WTC11 (cell line): ENCODE data around the gene CARMIL1. TPM values are rescaled to one million over a fixed set of nuclear protein-coding genes. Genes with fewer than 3 reads are reported as not detected.

Experiments
- ATAC-seq: fragments of 200-7000 bp; cut with Tn5 transposase; 2 replicates; pipeline ENCODE4 v1.10.0; 2021; ENCODE audit warnings: mild to moderate bottlenecking, moderate library complexity
- CTCF ChIA-PET: fragments of 300-600 bp; sonication (Branson Sonifier 250); formaldehyde crosslinking; loops from one replicate; lab custom pipeline; 2021; ENCODE audit warnings: antibody characterized with exemption; lab: Charles Lee
- POLR2A ChIA-PET: fragments of 350-600 bp; sonication (Branson Sonifier 250); formaldehyde crosslinking; loops from one replicate; lab custom pipeline; 2021; ENCODE audit warnings: antibody characterized with exemption; lab: Charles Lee
- DNase-seq: peaks from one replicate; pipeline ENCODE4 v3.0.0; 2021; ENCODE audit warnings: low spot score
- H3K27ac Mint-ChIP-seq: 2 replicates; pipeline ENCODE4 v1.8.0; 2021; ENCODE audit warnings: mixed read lengths
- H3K27me3 Mint-ChIP-seq: 2 replicates; pipeline ENCODE4 v1.8.0; 2021; ENCODE audit warnings: low read depth, mild to moderate bottlenecking, moderate library complexity, mixed read lengths
- H3K36me3 Mint-ChIP-seq: 2 replicates; pipeline ENCODE4 v1.8.0; 2021; ENCODE audit warnings: mixed read lengths
- H3K4me1 Mint-ChIP-seq: 2 replicates; pipeline ENCODE4 v1.8.0; 2022; ENCODE audit warnings: mixed read lengths
- H3K4me3 Mint-ChIP-seq: 2 replicates; pipeline ENCODE4 v1.8.0; 2021; ENCODE audit warnings: mild to moderate bottlenecking, moderate library complexity, mixed read lengths
- H3K9me3 Mint-ChIP-seq: 2 replicates; pipeline ENCODE4 v1.8.0; 2021; ENCODE audit warnings: mixed read lengths
- ELF4 ChIP-seq: sonication (generic); formaldehyde crosslinking; IDR thresholded peaks from 2 replicates; pipeline ENCODE4 v1.8.1; 2022; ENCODE audit warnings: low read depth, mild to moderate bottlenecking, moderate library complexity, missing genetic modification reagents
- EMX1 ChIP-seq: fragments of 250-450 bp; sonication (Bioruptor Pico); IDR thresholded peaks from 2 replicates; pipeline ENCODE4 v1.8.0; 2021; ENCODE audit warnings: mild to moderate bottlenecking
- ESRRA ChIP-seq: sonication (generic); formaldehyde crosslinking; IDR thresholded peaks from 2 replicates; pipeline ENCODE4 v1.8.1; 2022; ENCODE audit warnings: mild to moderate bottlenecking, missing genetic modification reagents, borderline replicate concordance
- ETV6 ChIP-seq: sonication (generic); formaldehyde crosslinking; IDR thresholded peaks from 2 replicates; pipeline ENCODE4 v1.8.1; 2022; ENCODE audit warnings: mild to moderate bottlenecking, missing genetic modification reagents
- JAZF1 ChIP-seq: fragments of 250-450 bp; sonication (Bioruptor Pico); IDR thresholded peaks from 2 replicates; pipeline ENCODE4 v1.9.0; 2021; ENCODE audit warnings: moderate library complexity, mild to moderate bottlenecking, inconsistent platforms
- JUN ChIP-seq: sonication (generic); formaldehyde crosslinking; IDR thresholded peaks from 2 replicates; pipeline ENCODE4 v1.8.0; 2023; ENCODE audit warnings: mild to moderate bottlenecking, missing genetic modification reagents
- RORB ChIP-seq: fragments of 250-450 bp; sonication (Bioruptor Pico); IDR thresholded peaks from 2 replicates; pipeline ENCODE4 v1.9.0; 2021; ENCODE audit warnings: mild to moderate bottlenecking
- TCF7 ChIP-seq: sonication (generic); formaldehyde crosslinking; IDR thresholded peaks from 2 replicates; pipeline ENCODE4 v1.8.0; 2022; ENCODE audit warnings: mild to moderate bottlenecking, low read depth, missing genetic modification reagents, moderate library complexity
- ZNF121 ChIP-seq: sonication (generic); formaldehyde crosslinking; IDR thresholded peaks from 2 replicates; pipeline ENCODE4 v1.8.0; 2023; ENCODE audit warnings: missing genetic modification reagents
- ZNF219 ChIP-seq: sonication (generic); formaldehyde crosslinking; IDR thresholded peaks from 2 replicates; pipeline ENCODE4 v1.8.0; 2023; ENCODE audit warnings: missing genetic modification reagents, mild to moderate bottlenecking, borderline replicate concordance
- ZNF263 ChIP-seq: sonication (generic); formaldehyde crosslinking; IDR thresholded peaks from 2 replicates; pipeline ENCODE4 v1.8.1; 2022; ENCODE audit warnings: low read depth, mild to moderate bottlenecking, moderate library complexity, missing genetic modification reagents
- ZNF423 ChIP-seq: fragments of 250-450 bp; sonication (Bioruptor Pico); IDR thresholded peaks from 2 replicates; pipeline ENCODE4 v2.1.2; 2022; ENCODE audit warnings: mild to moderate bottlenecking, moderate library complexity
- total RNA-seq: library from RNA; stranded (reverse); gene quantifications from 3 replicates; pipeline ENCODE4 v1.2.3, GENCODE V29; 2021
- TF ChIP-seq, protein P1 (sequence below): sonication (generic); formaldehyde crosslinking; IDR thresholded peaks from 2 replicates; pipeline ENCODE4 v1.8.0; 2022; ENCODE audit warnings: mild to moderate bottlenecking, missing genetic modification reagents
- TF ChIP-seq, protein P2 (sequence below): fragments of 250-450 bp; sonication (Bioruptor Pico); IDR thresholded peaks from 2 replicates; pipeline ENCODE4 v1.9.0; 2021; ENCODE audit warnings: mild to moderate bottlenecking, borderline replicate concordance
- TF ChIP-seq, protein P3 (sequence below): sonication (generic); formaldehyde crosslinking; IDR thresholded peaks from 2 replicates; pipeline ENCODE4 v1.8.0; 2023; ENCODE audit warnings: mild to moderate bottlenecking, missing genetic modification reagents
- TF ChIP-seq, protein P4 (sequence below): sonication (generic); formaldehyde crosslinking; IDR thresholded peaks from 2 replicates; pipeline ENCODE4 v1.8.1; 2023; ENCODE audit warnings: mild to moderate bottlenecking, missing genetic modification reagents, moderate library complexity
- TF ChIP-seq, protein P5 (sequence below): sonication (generic); formaldehyde crosslinking; IDR thresholded peaks from 2 replicates; pipeline ENCODE4 v1.8.1; 2022; ENCODE audit warnings: mild to moderate bottlenecking, moderate library complexity, missing genetic modification reagents
- TF ChIP-seq, protein P6 (sequence below): sonication (generic); formaldehyde crosslinking; IDR thresholded peaks from 2 replicates; pipeline ENCODE4 v1.8.1; 2022; ENCODE audit warnings: low read depth, mild to moderate bottlenecking, moderate library complexity, missing genetic modification reagents, borderline replicate concordance

The CARMIL1 gene
- total RNA-seq, 1 experiment from 2014 or later = 36.2 TPM

DNA sequence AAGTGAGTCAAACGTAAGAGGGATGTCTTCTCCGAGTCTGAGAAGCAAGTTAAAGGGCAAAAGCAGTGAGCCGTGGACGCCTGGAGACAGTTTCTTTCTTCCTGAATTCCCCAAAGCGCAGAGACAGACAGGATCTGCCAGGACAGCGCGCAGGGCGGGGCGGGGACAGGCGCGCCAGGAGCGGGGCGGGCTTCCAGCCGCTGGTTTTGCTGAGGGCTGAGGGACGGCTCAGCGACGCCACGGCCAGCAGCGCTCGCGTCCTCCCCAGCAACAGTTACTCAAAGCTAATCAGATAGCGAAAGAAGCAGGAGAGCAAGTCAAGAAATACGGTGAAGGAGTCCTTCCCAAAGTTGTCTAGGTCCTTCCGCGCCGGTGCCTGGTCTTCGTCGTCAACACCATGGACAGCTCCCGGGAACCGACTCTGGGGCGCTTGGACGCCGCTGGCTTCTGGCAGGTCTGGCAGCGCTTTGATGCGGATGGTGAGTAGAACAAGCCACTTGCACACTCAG is 372.9 kb downstream of the CARMIL1 start, which contains the start of gene SCGN (continued):
- TF ChIP-seq ZNF263 = no peak

DNA sequence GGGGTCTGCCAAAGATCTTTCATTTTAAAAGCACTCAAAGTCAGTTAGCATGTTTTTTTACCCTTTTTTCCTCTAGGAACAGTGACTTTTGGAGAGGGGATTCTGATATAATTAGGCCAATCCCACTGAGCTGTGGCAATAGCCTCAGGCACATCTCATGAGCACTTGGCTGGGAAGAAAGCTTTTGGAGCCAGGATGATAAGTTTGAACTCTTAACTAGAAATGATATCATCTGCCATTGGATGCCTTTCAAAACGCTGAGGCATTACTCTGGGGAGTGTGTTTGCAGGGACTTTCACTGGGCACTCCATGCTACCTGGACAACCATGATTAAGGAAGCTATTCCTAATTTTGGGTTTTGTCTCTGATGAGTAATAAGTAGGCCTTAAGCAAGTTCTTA is 376.5 kb downstream of the CARMIL1 start:
- Mint-ChIP-seq H3K9me3 (no peaks in the 10 kb centered on the region), H3K4me3 (no peak overlapping the region), H3K27me3 (peaks cover 38% of the 10 kb centered on the region), H3K36me3 (no peaks in the 10 kb centered on the region), H3K4me1 (peaks cover 6% of the 10 kb centered on the region), H3K27ac (no peak overlapping the region)
- ChIA-PET CTCF (no interaction called here), POLR2A (no interaction called here)
- TF ChIP-seq ZNF219 (no peak), ETV6 (CRISPR knock-in tag) (no peak), ZNF423 (CRISPR knock-in tag) (no peak), JUN (no peak), ELF4 (no peak), ESRRA (CRISPR knock-in tag) (no peak), RORB (CRISPR knock-in tag) (no peak), ZNF121 (CRISPR knock-in tag) (no peak), TCF7 (CRISPR knock-in tag) (no peak), EMX1 (CRISPR knock-in tag) (no peak), JAZF1 (CRISPR knock-in tag) (no peak)
- TF ChIP-seq, protein P1, sequence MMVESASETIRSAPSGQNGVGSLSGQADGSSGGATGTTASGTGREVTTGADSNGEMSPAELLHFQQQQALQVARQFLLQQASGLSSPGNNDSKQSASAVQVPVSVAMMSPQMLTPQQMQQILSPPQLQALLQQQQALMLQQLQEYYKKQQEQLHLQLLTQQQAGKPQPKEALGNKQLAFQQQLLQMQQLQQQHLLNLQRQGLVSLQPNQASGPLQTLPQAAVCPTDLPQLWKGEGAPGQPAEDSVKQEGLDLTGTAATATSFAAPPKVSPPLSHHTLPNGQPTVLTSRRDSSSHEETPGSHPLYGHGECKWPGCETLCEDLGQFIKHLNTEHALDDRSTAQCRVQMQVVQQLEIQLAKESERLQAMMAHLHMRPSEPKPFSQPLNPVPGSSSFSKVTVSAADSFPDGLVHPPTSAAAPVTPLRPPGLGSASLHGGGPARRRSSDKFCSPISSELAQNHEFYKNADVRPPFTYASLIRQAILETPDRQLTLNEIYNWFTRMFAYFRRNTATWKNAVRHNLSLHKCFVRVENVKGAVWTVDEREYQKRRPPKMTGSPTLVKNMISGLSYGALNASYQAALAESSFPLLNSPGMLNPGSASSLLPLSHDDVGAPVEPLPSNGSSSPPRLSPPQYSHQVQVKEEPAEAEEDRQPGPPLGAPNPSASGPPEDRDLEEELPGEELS (CRISPR knock-in tag) = no peak
- TF ChIP-seq, protein P2, sequence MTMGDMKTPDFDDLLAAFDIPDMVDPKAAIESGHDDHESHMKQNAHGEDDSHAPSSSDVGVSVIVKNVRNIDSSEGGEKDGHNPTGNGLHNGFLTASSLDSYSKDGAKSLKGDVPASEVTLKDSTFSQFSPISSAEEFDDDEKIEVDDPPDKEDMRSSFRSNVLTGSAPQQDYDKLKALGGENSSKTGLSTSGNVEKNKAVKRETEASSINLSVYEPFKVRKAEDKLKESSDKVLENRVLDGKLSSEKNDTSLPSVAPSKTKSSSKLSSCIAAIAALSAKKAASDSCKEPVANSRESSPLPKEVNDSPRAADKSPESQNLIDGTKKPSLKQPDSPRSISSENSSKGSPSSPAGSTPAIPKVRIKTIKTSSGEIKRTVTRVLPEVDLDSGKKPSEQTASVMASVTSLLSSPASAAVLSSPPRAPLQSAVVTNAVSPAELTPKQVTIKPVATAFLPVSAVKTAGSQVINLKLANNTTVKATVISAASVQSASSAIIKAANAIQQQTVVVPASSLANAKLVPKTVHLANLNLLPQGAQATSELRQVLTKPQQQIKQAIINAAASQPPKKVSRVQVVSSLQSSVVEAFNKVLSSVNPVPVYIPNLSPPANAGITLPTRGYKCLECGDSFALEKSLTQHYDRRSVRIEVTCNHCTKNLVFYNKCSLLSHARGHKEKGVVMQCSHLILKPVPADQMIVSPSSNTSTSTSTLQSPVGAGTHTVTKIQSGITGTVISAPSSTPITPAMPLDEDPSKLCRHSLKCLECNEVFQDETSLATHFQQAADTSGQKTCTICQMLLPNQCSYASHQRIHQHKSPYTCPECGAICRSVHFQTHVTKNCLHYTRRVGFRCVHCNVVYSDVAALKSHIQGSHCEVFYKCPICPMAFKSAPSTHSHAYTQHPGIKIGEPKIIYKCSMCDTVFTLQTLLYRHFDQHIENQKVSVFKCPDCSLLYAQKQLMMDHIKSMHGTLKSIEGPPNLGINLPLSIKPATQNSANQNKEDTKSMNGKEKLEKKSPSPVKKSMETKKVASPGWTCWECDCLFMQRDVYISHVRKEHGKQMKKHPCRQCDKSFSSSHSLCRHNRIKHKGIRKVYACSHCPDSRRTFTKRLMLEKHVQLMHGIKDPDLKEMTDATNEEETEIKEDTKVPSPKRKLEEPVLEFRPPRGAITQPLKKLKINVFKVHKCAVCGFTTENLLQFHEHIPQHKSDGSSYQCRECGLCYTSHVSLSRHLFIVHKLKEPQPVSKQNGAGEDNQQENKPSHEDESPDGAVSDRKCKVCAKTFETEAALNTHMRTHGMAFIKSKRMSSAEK (CRISPR knock-in tag) = no peak
- TF ChIP-seq, protein P3, sequence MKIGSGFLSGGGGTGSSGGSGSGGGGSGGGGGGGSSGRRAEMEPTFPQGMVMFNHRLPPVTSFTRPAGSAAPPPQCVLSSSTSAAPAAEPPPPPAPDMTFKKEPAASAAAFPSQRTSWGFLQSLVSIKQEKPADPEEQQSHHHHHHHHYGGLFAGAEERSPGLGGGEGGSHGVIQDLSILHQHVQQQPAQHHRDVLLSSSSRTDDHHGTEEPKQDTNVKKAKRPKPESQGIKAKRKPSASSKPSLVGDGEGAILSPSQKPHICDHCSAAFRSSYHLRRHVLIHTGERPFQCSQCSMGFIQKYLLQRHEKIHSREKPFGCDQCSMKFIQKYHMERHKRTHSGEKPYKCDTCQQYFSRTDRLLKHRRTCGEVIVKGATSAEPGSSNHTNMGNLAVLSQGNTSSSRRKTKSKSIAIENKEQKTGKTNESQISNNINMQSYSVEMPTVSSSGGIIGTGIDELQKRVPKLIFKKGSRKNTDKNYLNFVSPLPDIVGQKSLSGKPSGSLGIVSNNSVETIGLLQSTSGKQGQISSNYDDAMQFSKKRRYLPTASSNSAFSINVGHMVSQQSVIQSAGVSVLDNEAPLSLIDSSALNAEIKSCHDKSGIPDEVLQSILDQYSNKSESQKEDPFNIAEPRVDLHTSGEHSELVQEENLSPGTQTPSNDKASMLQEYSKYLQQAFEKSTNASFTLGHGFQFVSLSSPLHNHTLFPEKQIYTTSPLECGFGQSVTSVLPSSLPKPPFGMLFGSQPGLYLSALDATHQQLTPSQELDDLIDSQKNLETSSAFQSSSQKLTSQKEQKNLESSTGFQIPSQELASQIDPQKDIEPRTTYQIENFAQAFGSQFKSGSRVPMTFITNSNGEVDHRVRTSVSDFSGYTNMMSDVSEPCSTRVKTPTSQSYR (CRISPR knock-in tag) = no peak
- TF ChIP-seq, protein P4, sequence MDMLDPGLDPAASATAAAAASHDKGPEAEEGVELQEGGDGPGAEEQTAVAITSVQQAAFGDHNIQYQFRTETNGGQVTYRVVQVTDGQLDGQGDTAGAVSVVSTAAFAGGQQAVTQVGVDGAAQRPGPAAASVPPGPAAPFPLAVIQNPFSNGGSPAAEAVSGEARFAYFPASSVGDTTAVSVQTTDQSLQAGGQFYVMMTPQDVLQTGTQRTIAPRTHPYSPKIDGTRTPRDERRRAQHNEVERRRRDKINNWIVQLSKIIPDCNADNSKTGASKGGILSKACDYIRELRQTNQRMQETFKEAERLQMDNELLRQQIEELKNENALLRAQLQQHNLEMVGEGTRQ = no peak
- TF ChIP-seq, protein P5, sequence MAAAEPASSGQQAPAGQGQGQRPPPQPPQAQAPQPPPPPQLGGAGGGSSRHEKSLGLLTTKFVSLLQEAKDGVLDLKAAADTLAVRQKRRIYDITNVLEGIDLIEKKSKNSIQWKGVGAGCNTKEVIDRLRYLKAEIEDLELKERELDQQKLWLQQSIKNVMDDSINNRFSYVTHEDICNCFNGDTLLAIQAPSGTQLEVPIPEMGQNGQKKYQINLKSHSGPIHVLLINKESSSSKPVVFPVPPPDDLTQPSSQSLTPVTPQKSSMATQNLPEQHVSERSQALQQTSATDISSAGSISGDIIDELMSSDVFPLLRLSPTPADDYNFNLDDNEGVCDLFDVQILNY (CRISPR knock-in tag) = no peak
- TF ChIP-seq, protein P6, sequence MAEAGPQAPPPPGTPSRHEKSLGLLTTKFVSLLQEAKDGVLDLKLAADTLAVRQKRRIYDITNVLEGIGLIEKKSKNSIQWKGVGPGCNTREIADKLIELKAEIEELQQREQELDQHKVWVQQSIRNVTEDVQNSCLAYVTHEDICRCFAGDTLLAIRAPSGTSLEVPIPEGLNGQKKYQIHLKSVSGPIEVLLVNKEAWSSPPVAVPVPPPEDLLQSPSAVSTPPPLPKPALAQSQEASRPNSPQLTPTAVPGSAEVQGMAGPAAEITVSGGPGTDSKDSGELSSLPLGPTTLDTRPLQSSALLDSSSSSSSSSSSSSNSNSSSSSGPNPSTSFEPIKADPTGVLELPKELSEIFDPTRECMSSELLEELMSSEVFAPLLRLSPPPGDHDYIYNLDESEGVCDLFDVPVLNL (CRISPR knock-in tag) = no peak
- ATAC-seq = no peak
- no peak for DNase-seq
